Dendritic cell treated with granulocyte-macrophage colony-stimulating factor and Interleukin-4, amounts not matched to agents 40 ng/mL and 50 ng/mL, for 4 days (primary cell): ENCODE results near the gene TMEM132D.

Experiments used
- H3K27ac Mint-ChIP-seq: one replicate; pipeline ENCODE4 v1.8.0; 2022; ENCODE audit warnings: mild to moderate bottlenecking, mixed read lengths
- H3K27me3 Mint-ChIP-seq: one replicate; pipeline ENCODE4 v1.8.0; 2022; ENCODE audit warnings: mild to moderate bottlenecking, mixed read lengths
- H3K36me3 Mint-ChIP-seq: one replicate; pipeline ENCODE4 v1.8.0; 2022; ENCODE audit warnings: low read depth, mixed read lengths
- H3K4me1 Mint-ChIP-seq: one replicate; pipeline ENCODE4 v1.8.0; 2022; ENCODE audit warnings: low read depth, mixed read lengths
- H3K4me3 Mint-ChIP-seq: one replicate; pipeline ENCODE4 v1.8.0; 2022; ENCODE audit warnings: mild to moderate bottlenecking, moderate library complexity, mixed read lengths
- H3K9me3 Mint-ChIP-seq: one replicate; pipeline ENCODE4 v1.8.0; 2022; ENCODE audit warnings: mixed read lengths
- intact Hi-C: fragments of 100-400 bp; cut with micrococcal nuclease; formaldehyde crosslinking; loops from one replicate; pipeline ENCODE4 v1.15.0; 2022

The TMEM132D gene

GRCh38 chr12:129325566-129325965, 578.3 kb downstream of the TMEM132D start:
- no peak overlapping the region for H3K27ac Mint-ChIP-seq
- no peaks in the 10 kb centered on the region for H3K9me3 Mint-ChIP-seq
- H3K36me3 Mint-ChIP-seq = no peaks in the 10 kb centered on the region
- no peaks in the 10 kb centered on the region for H3K27me3 Mint-ChIP-seq
- no peaks in the 10 kb centered on the region for H3K4me1 Mint-ChIP-seq
- H3K4me3 Mint-ChIP-seq = no peak overlapping the region
- intact Hi-C loops = no loop called here

- Mint-ChIP-seq H3K27me3 (no peaks in the 10 kb centered on the region), H3K36me3 (no peaks in the 10 kb centered on the region), H3K4me1 (no peaks in the 10 kb centered on the region), H3K9me3 (peaks cover 30% of the 10 kb centered on the region), H3K27ac (no peak overlapping the region), H3K4me3 (no peak overlapping the region)
- intact Hi-C loops = no loop called here
Observed at GRCh38 chr12:129312048-129312447, 591.8 kb downstream of the TMEM132D start.

GRCh38 chr12:129310346-129310745, 593.5 kb downstream of the TMEM132D start:
- Mint-ChIP-seq H3K27ac (no peak overlapping the region), H3K27me3 (no peaks in the 10 kb centered on the region), H3K36me3 (no peaks in the 10 kb centered on the region), H3K4me1 (no peaks in the 10 kb centered on the region), H3K4me3 (no peak overlapping the region), H3K9me3 (peaks cover 15% of the 10 kb centered on the region)
- intact Hi-C loops = no loop called here

- intact Hi-C loops = no loop called here
- H3K36me3 Mint-ChIP-seq = no peaks in the 10 kb centered on the region
- H3K4me3 Mint-ChIP-seq = no peak overlapping the region
- H3K4me1 Mint-ChIP-seq = no peaks in the 10 kb centered on the region
- H3K27me3 Mint-ChIP-seq = no peaks in the 10 kb centered on the region
- H3K27ac Mint-ChIP-seq = no peak overlapping the region
- H3K9me3 Mint-ChIP-seq = peaks cover 27% of the 10 kb centered on the region
Observed at GRCh38 chr12:129305851-129306250, 598.0 kb downstream of the TMEM132D start.

GRCh38 chr12:129304529-129304928, 599.3 kb downstream of the TMEM132D start:
- no peak overlapping the region for H3K27ac Mint-ChIP-seq
- no peaks in the 10 kb centered on the region for H3K27me3 Mint-ChIP-seq
- H3K9me3 Mint-ChIP-seq = peaks cover 24% of the 10 kb centered on the region
- no peak overlapping the region for H3K4me3 Mint-ChIP-seq
- no peaks in the 10 kb centered on the region for H3K36me3 Mint-ChIP-seq
- no peaks in the 10 kb centered on the region for H3K4me1 Mint-ChIP-seq
- intact Hi-C loops = no loop called here

- H3K4me1 Mint-ChIP-seq = no peaks in the 10 kb centered on the region
- no peaks in the 10 kb centered on the region for H3K36me3 Mint-ChIP-seq
- H3K27me3 Mint-ChIP-seq = no peaks in the 10 kb centered on the region
- H3K4me3 Mint-ChIP-seq = no peak overlapping the region
- H3K9me3 Mint-ChIP-seq = peaks cover 50% of the 10 kb centered on the region
- intact Hi-C loops = no loop called here
- no peak overlapping the region for H3K27ac Mint-ChIP-seq
Observed at GRCh38 chr12:129300011-129300410, 603.8 kb downstream of the TMEM132D start.

GRCh38 chr12:129298921-129299320, 604.9 kb downstream of the TMEM132D start:
- Mint-ChIP-seq H3K4me1 (no peaks in the 10 kb centered on the region), H3K27me3 (no peaks in the 10 kb centered on the region), H3K27ac (no peak overlapping the region), H3K9me3 (peaks cover 50% of the 10 kb centered on the region), H3K36me3 (no peaks in the 10 kb centered on the region), H3K4me3 (no peak overlapping the region)
- intact Hi-C loops = no loop called here

- intact Hi-C loops = no loop called here
- H3K4me1 Mint-ChIP-seq = no peaks in the 10 kb centered on the region
Observed at GRCh38 chr12:129296671-129297070, 607.2 kb downstream of the TMEM132D start.

GRCh38 chr12:129294868-129295267, 609.0 kb downstream of the TMEM132D start:
- H3K4me3 Mint-ChIP-seq = no peak overlapping the region
- no peaks in the 10 kb centered on the region for H3K4me1 Mint-ChIP-seq
- no peak overlapping the region for H3K27ac Mint-ChIP-seq
- peaks cover 27% of the 10 kb centered on the region for H3K9me3 Mint-ChIP-seq
- no peaks in the 10 kb centered on the region for H3K27me3 Mint-ChIP-seq
- intact Hi-C loops = no loop called here
- no peaks in the 10 kb centered on the region for H3K36me3 Mint-ChIP-seq

More at GRCh38 chr12:129296671-129297070, 607.2 kb downstream of the TMEM132D start:
- no peak overlapping the region for H3K4me3 Mint-ChIP-seq
- peaks cover 41% of the 10 kb centered on the region for H3K9me3 Mint-ChIP-seq
- H3K27ac Mint-ChIP-seq = no peak overlapping the region
- no peaks in the 10 kb centered on the region for H3K27me3 Mint-ChIP-seq
- no peaks in the 10 kb centered on the region for H3K36me3 Mint-ChIP-seq

GRCh38 chr12:129279771-129280170, 624.1 kb downstream of the TMEM132D start:
- intact Hi-C loops = no loop called here
- no peak overlapping the region for H3K27ac Mint-ChIP-seq

GRCh38 chr12:129276361-129277060, 627.3 kb downstream of the TMEM132D start:
- Mint-ChIP-seq H3K27me3 (no peaks in the 10 kb centered on the region), H3K36me3 (no peaks in the 10 kb centered on the region), H3K4me1 (no peaks in the 10 kb centered on the region), H3K27ac (no peak overlapping the region), H3K4me3 (no peak overlapping the region), H3K9me3 (no peaks in the 10 kb centered on the region)
- intact Hi-C loops = no loop called here

More at GRCh38 chr12:129279771-129280170, 624.1 kb downstream of the TMEM132D start:
- Mint-ChIP-seq H3K9me3 (peaks cover 16% of the 10 kb centered on the region), H3K27me3 (no peaks in the 10 kb centered on the region), H3K36me3 (no peaks in the 10 kb centered on the region), H3K4me1 (no peaks in the 10 kb centered on the region), H3K4me3 (no peak overlapping the region)

GRCh38 chr12:129269756-129270495, 633.9 kb downstream of the TMEM132D start:
- Mint-ChIP-seq H3K36me3 (no peaks in the 10 kb centered on the region), H3K27me3 (no peaks in the 10 kb centered on the region), H3K4me1 (no peaks in the 10 kb centered on the region), H3K27ac (no peak overlapping the region), H3K9me3 (peaks cover 35% of the 10 kb centered on the region), H3K4me3 (no peak overlapping the region)
- intact Hi-C loops = no loop called here

- intact Hi-C loops = no loop called here
- H3K27ac Mint-ChIP-seq = no peak overlapping the region
- no peaks in the 10 kb centered on the region for H3K4me1 Mint-ChIP-seq
- no peak overlapping the region for H3K4me3 Mint-ChIP-seq
- H3K27me3 Mint-ChIP-seq = no peaks in the 10 kb centered on the region
- no peaks in the 10 kb centered on the region for H3K36me3 Mint-ChIP-seq
- peaks cover 36% of the 10 kb centered on the region for H3K9me3 Mint-ChIP-seq
Observed at GRCh38 chr12:129258781-129259318, 645.0 kb downstream of the TMEM132D start.

GRCh38 chr12:129257524-129257923, 646.3 kb downstream of the TMEM132D start:
- Mint-ChIP-seq H3K27ac (no peak overlapping the region), H3K36me3 (no peaks in the 10 kb centered on the region), H3K4me1 (no peaks in the 10 kb centered on the region), H3K27me3 (no peaks in the 10 kb centered on the region), H3K9me3 (peaks cover 28% of the 10 kb centered on the region), H3K4me3 (no peak overlapping the region)
- intact Hi-C loops = no loop called here
